CD4-positive, alpha-beta T cell (primary cell): ENCODE results near the gene WDFY4. TPM values are rescaled to one million over a fixed set of nuclear protein-coding genes. Genes with fewer than 3 reads are reported as not detected.

Experiments
- ATAC-seq: fragments of 200-7000 bp; cut with Tn5 transposase; one replicate; pipeline ENCODE4 v1.10.0; 2022; ENCODE audit warnings: mild to moderate bottlenecking; ENCODE audit not compliant: poor library complexity
- CTCF ChIA-PET: fragments of 350-600 bp; sonication (Branson Sonifier 250); formaldehyde crosslinking; loops from one replicate; lab custom pipeline; 2021; ENCODE audit warnings: antibody characterized with exemption, inconsistent platforms; lab: Charles Lee
- POLR2A ChIA-PET: fragments of 350-600 bp; sonication (Branson Sonifier 250); formaldehyde crosslinking; loops from one replicate; lab custom pipeline; 2021; ENCODE audit warnings: antibody characterized with exemption, inconsistent platforms; lab: Charles Lee
- DNase-seq, 14 experiments: peaks; one replicate each; pipeline ENCODE4 v3.0.0-alpha.2; 2013 to 2020; ENCODE audit warnings: mixed read lengths in 2 of 14
- H3K27ac ChIP-seq, 2 donors: one replicate each; pipeline versions ENCODE4 v1.5.1 to v1.7.0; 2013; ENCODE audit warnings: low read length in 2 of 2, low read depth in 1 of 2, mild to moderate bottlenecking in 1 of 2
- H3K27me3 ChIP-seq, 2 experiments: 1 replicate in 1 of 2; 2 replicates in 1 of 2; pipeline versions ENCODE4 v1.6.1 to v1.7.0; 2013; ENCODE audit warnings: low read length in 2 of 2, control low read depth in 1 of 2, mild to moderate bottlenecking in 1 of 2, moderate library complexity in 1 of 2; ENCODE audit not compliant: insufficient read depth in 2 of 2, control insufficient read depth in 1 of 2
- H3K36me3 ChIP-seq: one replicate; pipeline ENCODE4 v1.6.1; 2013; ENCODE audit warnings: low read length, control low read depth; ENCODE audit not compliant: insufficient read depth
- H3K4me1 ChIP-seq: one replicate; pipeline ENCODE4 v1.6.1; 2013; ENCODE audit warnings: low read length, control low read depth; ENCODE audit not compliant: insufficient read depth
- H3K4me3 ChIP-seq: one replicate; pipeline ENCODE4 v1.5.1; 2013; ENCODE audit warnings: mild to moderate bottlenecking, low read length, moderate library complexity
- H3K9me3 ChIP-seq, 2 experiments: 1 replicate in 1 of 2; 2 replicates in 1 of 2; pipeline versions ENCODE4 v1.6.1 to v1.7.0; 2013; ENCODE audit warnings: low read length in 2 of 2, mild to moderate bottlenecking in 2 of 2, control low read depth in 1 of 2, moderate library complexity in 1 of 2; ENCODE audit not compliant: control insufficient read depth in 1 of 2, insufficient read depth in 1 of 2
- H3K27ac Mint-ChIP-seq: one replicate; pipeline ENCODE4 v1.8.0; 2020; ENCODE audit warnings: mixed read lengths
- H3K27me3 Mint-ChIP-seq: one replicate; pipeline ENCODE4 v1.8.0; 2021; ENCODE audit warnings: mixed read lengths
- H3K36me3 Mint-ChIP-seq: one replicate; pipeline ENCODE4 v1.8.0; 2021; ENCODE audit warnings: low read depth, mixed read lengths
- H3K4me1 Mint-ChIP-seq: one replicate; pipeline ENCODE4 v1.8.0; 2021; ENCODE audit warnings: low read depth, mixed read lengths
- H3K4me3 Mint-ChIP-seq: one replicate; pipeline ENCODE4 v1.8.0; 2020; ENCODE audit warnings: mild to moderate bottlenecking, mixed read lengths
- H3K9me3 Mint-ChIP-seq: one replicate; pipeline ENCODE4 v1.8.0; 2020; ENCODE audit warnings: mixed read lengths
- intact Hi-C, 2 experiments: fragments of 100-400 bp; cut with DNase I in 1 of 2; cut with micrococcal nuclease in 1 of 2; formaldehyde crosslinking; loops; one replicate each; pipeline versions ENCODE4 v1.15.1 to v1.9.0; 2023 to 2025; cut with DNase I, micrococcal nuclease
- total RNA-seq, 174 experiments: library from RNA in 2 of 174; stranded (reverse) in 2 of 174; gene quantifications; one replicate each; pipeline ENCODE4 v1.2.3 and lab custom pipeline; 2021 to 2026
- TF ChIP-seq, protein P1 (sequence below): fragments of 200-600 bp; IDR thresholded peaks from one replicate; pipeline ENCODE4 v1.8.0; 2022; ENCODE audit warnings: antibody characterized with exemption, mild to moderate bottlenecking

WDFY4 gene
- total RNA-seq, 2 experiments from 2014 or later = 1.3 to 2.5 TPM

DNA sequence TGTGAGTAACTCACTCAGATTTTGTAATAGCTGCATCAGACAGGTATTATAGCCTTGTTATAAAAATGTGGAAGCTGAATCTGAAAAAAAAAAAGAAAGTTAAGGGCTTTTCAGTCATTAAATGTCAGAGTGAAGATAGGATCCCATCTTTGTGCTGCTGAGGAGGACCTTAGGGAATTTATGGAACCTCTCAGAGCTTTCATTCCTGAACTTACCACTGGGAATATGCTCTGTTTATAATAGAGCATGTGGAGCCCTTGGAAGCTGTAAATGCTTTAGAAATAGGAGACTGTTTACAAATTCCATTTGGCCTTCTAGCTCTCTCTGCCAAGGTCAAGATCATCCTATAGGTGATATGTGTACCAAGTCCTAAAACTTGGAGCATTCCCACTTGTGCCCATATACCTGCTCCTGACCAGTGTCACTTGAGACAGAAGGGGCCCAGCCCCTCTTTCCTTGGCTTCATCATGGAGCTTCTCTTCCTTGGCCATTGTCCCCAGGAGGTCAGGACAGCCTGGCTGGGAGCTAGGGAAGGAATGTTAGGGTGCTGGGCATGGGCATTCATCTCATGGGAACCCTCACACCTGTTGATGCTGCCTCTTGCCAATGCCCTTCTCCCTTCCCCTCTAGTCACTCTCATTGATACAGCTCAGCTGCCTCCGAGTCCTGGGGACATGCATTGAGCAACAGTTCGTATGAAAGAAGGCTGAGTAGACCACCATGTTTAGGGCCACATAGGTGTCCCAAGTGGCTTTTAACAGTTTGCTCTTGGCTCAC is 149.7 kb downstream of the WDFY4 start:
- Mint-ChIP-seq H3K4me3 (no peak overlapping the region), H3K4me1 (no peaks in the 10 kb centered on the region), H3K9me3 (no peaks in the 10 kb centered on the region), H3K27me3 (no peaks in the 10 kb centered on the region), H3K27ac (no peak overlapping the region), H3K36me3 (no peaks in the 10 kb centered on the region)
- no peaks in the 10 kb centered on the region for H3K36me3 ChIP-seq
- H3K9me3 ChIP-seq = peaks cover 0 to 7% of the 10 kb centered on the region in 2 experiments
- ATAC-seq (no peak), DNase-seq (no peak)
- TF ChIP-seq, protein P1, sequence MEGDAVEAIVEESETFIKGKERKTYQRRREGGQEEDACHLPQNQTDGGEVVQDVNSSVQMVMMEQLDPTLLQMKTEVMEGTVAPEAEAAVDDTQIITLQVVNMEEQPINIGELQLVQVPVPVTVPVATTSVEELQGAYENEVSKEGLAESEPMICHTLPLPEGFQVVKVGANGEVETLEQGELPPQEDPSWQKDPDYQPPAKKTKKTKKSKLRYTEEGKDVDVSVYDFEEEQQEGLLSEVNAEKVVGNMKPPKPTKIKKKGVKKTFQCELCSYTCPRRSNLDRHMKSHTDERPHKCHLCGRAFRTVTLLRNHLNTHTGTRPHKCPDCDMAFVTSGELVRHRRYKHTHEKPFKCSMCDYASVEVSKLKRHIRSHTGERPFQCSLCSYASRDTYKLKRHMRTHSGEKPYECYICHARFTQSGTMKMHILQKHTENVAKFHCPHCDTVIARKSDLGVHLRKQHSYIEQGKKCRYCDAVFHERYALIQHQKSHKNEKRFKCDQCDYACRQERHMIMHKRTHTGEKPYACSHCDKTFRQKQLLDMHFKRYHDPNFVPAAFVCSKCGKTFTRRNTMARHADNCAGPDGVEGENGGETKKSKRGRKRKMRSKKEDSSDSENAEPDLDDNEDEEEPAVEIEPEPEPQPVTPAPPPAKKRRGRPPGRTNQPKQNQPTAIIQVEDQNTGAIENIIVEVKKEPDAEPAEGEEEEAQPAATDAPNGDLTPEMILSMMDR = no peak
- intact Hi-C loops = no loop called here
- no peak overlapping the region for H3K27ac ChIP-seq
- CTCF ChIA-PET = no interaction called here
- H3K4me3 ChIP-seq = no peak overlapping the region
- no peaks in the 10 kb centered on the region for H3K4me1 ChIP-seq
- H3K27me3 ChIP-seq = no peaks in the 10 kb centered on the region
- POLR2A ChIA-PET = no interaction called here

DNA sequence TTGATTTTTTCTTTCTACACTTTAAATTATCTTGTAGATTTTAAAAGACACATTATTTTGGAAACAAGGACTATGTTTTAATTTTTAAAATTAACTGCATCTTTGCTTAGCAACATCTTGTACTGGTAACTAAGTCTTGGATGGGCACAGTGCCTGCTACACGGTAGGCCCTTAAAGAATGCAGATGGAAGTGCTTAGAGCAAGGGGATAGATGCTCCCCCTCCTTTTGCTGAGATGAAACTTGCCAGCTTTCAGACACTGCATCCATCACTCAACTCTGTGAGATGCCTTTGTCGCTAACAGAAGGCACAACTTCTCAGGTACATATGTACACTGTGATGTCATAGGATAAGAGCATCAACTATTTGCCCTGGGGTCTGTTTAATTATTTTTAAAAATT is 151.1 kb downstream of the WDFY4 start:
- CTCF ChIA-PET = no interaction called here
- H3K27ac ChIP-seq = no peak overlapping the region
- DNase-seq = no peak
- no peak for ATAC-seq
- POLR2A ChIA-PET = no interaction called here
- H3K9me3 ChIP-seq = peaks cover 0 to 7% of the 10 kb centered on the region in 2 experiments
- TF ChIP-seq, protein P1 = no peak
- H3K27me3 ChIP-seq = no peaks in the 10 kb centered on the region
- Mint-ChIP-seq H3K27ac (no peak overlapping the region), H3K4me1 (no peaks in the 10 kb centered on the region), H3K36me3 (no peaks in the 10 kb centered on the region), H3K27me3 (no peaks in the 10 kb centered on the region), H3K9me3 (no peaks in the 10 kb centered on the region), H3K4me3 (no peak overlapping the region)
- H3K4me3 ChIP-seq = no peak overlapping the region
- H3K36me3 ChIP-seq = no peaks in the 10 kb centered on the region
- H3K4me1 ChIP-seq = no peaks in the 10 kb centered on the region
- intact Hi-C loops = no loop called here

DNA sequence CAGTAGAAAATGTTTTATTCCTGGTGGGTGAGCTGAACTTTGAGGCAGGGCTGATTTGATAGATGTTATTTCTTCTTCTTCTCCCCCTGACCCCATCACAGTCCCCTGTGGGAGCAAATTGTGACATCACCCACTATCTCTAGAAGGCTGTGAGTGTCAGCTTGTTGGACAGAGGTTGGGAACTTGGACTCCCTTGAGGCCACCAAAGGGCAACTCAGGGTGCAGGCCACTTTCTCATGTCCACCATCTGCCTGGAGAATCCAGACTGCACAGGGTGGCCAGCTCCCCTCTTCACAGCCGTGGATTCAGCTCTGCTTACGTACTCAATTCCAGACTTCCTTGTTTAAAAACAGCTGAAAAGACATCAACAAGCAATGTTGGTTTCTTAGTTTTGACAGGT is 151.9 kb downstream of the WDFY4 start:
- Mint-ChIP-seq H3K36me3 (no peaks in the 10 kb centered on the region), H3K27ac (no peak overlapping the region), H3K27me3 (no peaks in the 10 kb centered on the region), H3K4me3 (no peak overlapping the region), H3K9me3 (no peaks in the 10 kb centered on the region), H3K4me1 (no peaks in the 10 kb centered on the region)
- H3K4me1 ChIP-seq = no peaks in the 10 kb centered on the region
- peaks cover 0 to 7% of the 10 kb centered on the region in 2 experiments for H3K9me3 ChIP-seq
- intact Hi-C loops = no loop called here
- ChIA-PET CTCF (no interaction called here), POLR2A (no interaction called here)
- no peaks in the 10 kb centered on the region for H3K36me3 ChIP-seq
- ATAC-seq (no peak), DNase-seq (no peak)
- no peak overlapping the region for H3K27ac ChIP-seq
- no peaks in the 10 kb centered on the region for H3K27me3 ChIP-seq
- H3K4me3 ChIP-seq = no peak overlapping the region
- TF ChIP-seq, protein P1 = no peak
